Natural killer cell (primary cell): ENCODE measurements around the gene SIGLEC15. TPM values are rescaled to one million over a fixed set of nuclear protein-coding genes. Genes with fewer than 3 reads are reported as not detected.

Source experiments
- ATAC-seq, 3 donors: fragments of 150-1000 bp in 2 of 3; fragments of 200-7000 bp in 1 of 3; cut with Tn5 transposase; 1 replicate in 1 of 3; 2 replicates in 2 of 3; pipeline ENCODE4 v1.10.0; 2021; ENCODE audit warnings: mild to moderate bottlenecking in 2 of 3, moderate library complexity in 2 of 3
- DNase-seq, 2 donors: peaks; one replicate each; pipeline versions ENCODE4 v3.0.0 to v3.0.0-alpha.2; 2013 to 2021; ENCODE audit warnings: mixed read lengths in 1 of 2
- H3K27ac ChIP-seq: one replicate; pipeline ENCODE4 v1.5.1; 2013; ENCODE audit warnings: mild to moderate bottlenecking, low read length
- H3K27me3 ChIP-seq: one replicate; pipeline ENCODE4 v1.6.1; 2013; ENCODE audit warnings: low read length; ENCODE audit not compliant: control insufficient read depth, insufficient read depth
- H3K36me3 ChIP-seq: one replicate; pipeline ENCODE4 v1.6.1; 2013; ENCODE audit warnings: low read length; ENCODE audit not compliant: control insufficient read depth, insufficient read depth
- H3K4me1 ChIP-seq: one replicate; pipeline ENCODE4 v1.6.1; 2013; ENCODE audit warnings: low read length; ENCODE audit not compliant: control insufficient read depth, insufficient read depth
- H3K4me3 ChIP-seq: one replicate; pipeline ENCODE4 v1.5.1; 2013; ENCODE audit warnings: low read length
- H3K9me3 ChIP-seq: one replicate; pipeline ENCODE4 v1.6.1; 2013; ENCODE audit warnings: low read length; ENCODE audit not compliant: control insufficient read depth, insufficient read depth
- H3K27ac Mint-ChIP-seq, 2 donors: one replicate each; pipeline ENCODE4 v1.8.0; 2022; ENCODE audit warnings: mild to moderate bottlenecking in 2 of 2, mixed read lengths in 2 of 2, moderate library complexity in 1 of 2
- H3K27me3 Mint-ChIP-seq, 2 donors: one replicate each; pipeline ENCODE4 v1.8.0; 2022; ENCODE audit warnings: low read depth in 2 of 2, mixed read lengths in 2 of 2
- H3K36me3 Mint-ChIP-seq: one replicate; pipeline ENCODE4 v1.8.0; 2022; ENCODE audit warnings: mixed read lengths
- H3K4me1 Mint-ChIP-seq, 2 donors: one replicate each; pipeline ENCODE4 v1.8.0; 2022; ENCODE audit warnings: mixed read lengths in 2 of 2
- H3K4me3 Mint-ChIP-seq: one replicate; pipeline ENCODE4 v1.8.0; 2022; ENCODE audit warnings: mild to moderate bottlenecking, moderate library complexity, mixed read lengths
- H3K9me3 Mint-ChIP-seq, 2 donors: one replicate each; pipeline ENCODE4 v1.8.0; 2022; ENCODE audit warnings: mixed read lengths in 2 of 2
- CTCF ChIP-seq: fragments of 200-600 bp; IDR thresholded peaks from one replicate; pipeline ENCODE4 v1.8.0; 2022; ENCODE audit warnings: antibody characterized with exemption
- WGBS: methylation state at CpG from one replicate; pipeline ENCODE4 v1.1.7; 2013; ENCODE audit warnings: missing lambda C conversion rate; ENCODE audit not compliant: insufficient coverage; 5-methylcytosine and 5-hydroxymethylcytosine counted together
- intact Hi-C: fragments of 100-400 bp; cut with micrococcal nuclease; formaldehyde crosslinking; loops from one replicate; pipeline ENCODE4 v1.14.2; 2022
- total RNA-seq, 4 donors: library from RNA; stranded (reverse); fragments of 120-200 nt in 1 of 4; gene quantifications; one replicate each; pipeline versions ENCODE4 v1.2.3 to v1.2.4, GENCODE V29; 2013 to 2022

The SIGLEC15 gene
- total RNA-seq, 3 donors from 2014 or later (not counting 1 experiment from before 2014, with no cell fraction given) = not detected

GRCh38 chr18:45835057-45835636, 9.7 kb downstream of the SIGLEC15 start:
- intact Hi-C loops = no loop called here
- Mint-ChIP-seq H3K27me3 (peaks cover 27 to 37% of the 10 kb centered on the region in 2 donors), H3K36me3 (no peaks in the 10 kb centered on the region), H3K4me1 (peaks cover 17 to 23% of the 10 kb centered on the region in 2 donors), H3K27ac (no peak overlapping the region), H3K4me3 (no peak overlapping the region), H3K9me3 (no peaks in the 10 kb centered on the region)
- no peaks in the 10 kb centered on the region for H3K36me3 ChIP-seq
- peaks cover 11% of the 10 kb centered on the region for H3K4me1 ChIP-seq
- no peak for DNase-seq
- 46% methylated on average over 3 of the region's 3 CpGs for WGBS
- no peak for TF ChIP-seq CTCF
- no peak for ATAC-seq
- H3K27ac ChIP-seq = no peak overlapping the region
- no peaks in the 10 kb centered on the region for H3K9me3 ChIP-seq
- H3K27me3 ChIP-seq = peaks cover 20% of the 10 kb centered on the region
- H3K4me3 ChIP-seq = no peak overlapping the region

GRCh38 chr18:45836242-45837205, 11.0 kb downstream of the SIGLEC15 start:
- H3K4me3 Mint-ChIP-seq = peak overlapping the region; percentile 85
- Histone ChIP-seq H3K4me1 (peaks cover 11% of the 10 kb centered on the region), H3K9me3 (no peaks in the 10 kb centered on the region), H3K36me3 (no peaks in the 10 kb centered on the region), H3K27ac (no peak overlapping the region), H3K4me3 (no peak overlapping the region), H3K27me3 (peaks cover 20% of the 10 kb centered on the region)
- no peak for DNase-seq
- H3K36me3 Mint-ChIP-seq = no peaks in the 10 kb centered on the region
- intact Hi-C loops = no loop called here
- peaks cover 17 to 23% of the 10 kb centered on the region in 2 donors for H3K4me1 Mint-ChIP-seq
- peaks cover 19 to 34% of the 10 kb centered on the region in 2 donors for H3K27me3 Mint-ChIP-seq
- H3K27ac Mint-ChIP-seq = no peak overlapping the region
- no peak for TF ChIP-seq CTCF
- WGBS = 81% methylated on average over 13 of the region's 14 CpGs
- ATAC-seq = no peak
- no peaks in the 10 kb centered on the region for H3K9me3 Mint-ChIP-seq

- Histone ChIP-seq H3K4me3 (no peak overlapping the region), H3K4me1 (peaks cover 11% of the 10 kb centered on the region), H3K36me3 (no peaks in the 10 kb centered on the region), H3K27me3 (peaks cover 20% of the 10 kb centered on the region), H3K9me3 (no peaks in the 10 kb centered on the region), H3K27ac (no peak overlapping the region)
- intact Hi-C loops = loop anchor here (2.0 kb wide), 2 partner anchors 115 to 147 kb away; no protein-coding TSS in a partner anchor
- Mint-ChIP-seq H3K36me3 (no peaks in the 10 kb centered on the region), H3K9me3 (no peaks in the 10 kb centered on the region), H3K27ac (no peak overlapping the region), H3K27me3 (peaks cover 19 to 31% of the 10 kb centered on the region in 2 donors), H3K4me3 (peak overlapping the region; percentile 85), H3K4me1 (peaks cover 17 to 23% of the 10 kb centered on the region in 2 donors)
- ATAC-seq (peak; percentile 76 to 89 (median 88)), DNase-seq (peak; percentile 54 to 59)
- WGBS = 22% methylated on average over 84 of the region's 84 CpGs
- peak; percentile 33 for TF ChIP-seq CTCF
Observed at GRCh38 chr18:45837283-45838070, 12.0 kb downstream of the SIGLEC15 start.
